ENCODE measurements around the gene PGLYRP1.

GRCh38 chr19:46014941-46015686 is 7.7 kb downstream of the PGLYRP1 start:
- TF ChIP-seq CTCF (IDR thresholded peaks at IDR 0.05) (no peak), POLR2AphosphoS5 (IDR thresholded peaks at IDR 0.05) (no peak)
